T follicular helper cell (primary cell): ENCODE measurements around the gene AGBL4.

Experiments used
- DNase-seq: peaks from one replicate; pipeline ENCODE4 v3.0.0-alpha.2; 2020; ENCODE audit warnings: low read depth

Gene AGBL4

GRCh38 chr1:48823168-48823567 is 1200.6 kb downstream of the AGBL4 start:
- no peak for DNase-seq

- DNase-seq: no peak
These were observed 1203.3 kb downstream of the AGBL4 start for GRCh38 chr1:48820491-48820890.

DNA sequence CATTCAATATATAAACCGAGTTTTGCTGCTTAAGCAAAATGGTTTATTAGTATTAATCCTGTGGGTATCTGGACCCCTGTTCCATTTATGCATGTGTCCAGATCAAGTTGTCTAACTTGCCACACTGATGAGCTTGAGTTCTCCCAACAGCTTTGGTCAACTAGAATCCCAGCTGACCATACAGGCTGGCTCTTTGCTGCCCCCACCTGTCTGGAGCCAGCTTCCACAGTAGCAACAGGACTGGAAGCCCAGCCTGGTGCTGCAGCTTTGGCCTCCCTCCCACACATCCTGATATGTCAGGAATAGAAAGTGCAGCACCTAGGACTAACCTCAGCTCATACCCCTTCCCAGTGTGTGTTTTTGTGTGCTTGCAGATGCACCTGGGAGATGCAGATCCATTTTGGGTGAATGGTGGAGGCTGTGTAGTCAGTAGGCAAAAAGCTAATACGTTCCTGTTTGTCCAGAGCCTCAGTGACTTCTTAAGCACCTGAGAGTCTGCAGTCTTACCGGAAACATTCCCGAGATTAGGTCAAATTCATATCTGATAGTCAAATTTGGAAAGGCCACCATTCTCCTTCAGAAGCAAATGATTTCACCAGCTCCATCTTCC is 1206.1 kb downstream of the AGBL4 start:
- DNase-seq: no peak

DNA sequence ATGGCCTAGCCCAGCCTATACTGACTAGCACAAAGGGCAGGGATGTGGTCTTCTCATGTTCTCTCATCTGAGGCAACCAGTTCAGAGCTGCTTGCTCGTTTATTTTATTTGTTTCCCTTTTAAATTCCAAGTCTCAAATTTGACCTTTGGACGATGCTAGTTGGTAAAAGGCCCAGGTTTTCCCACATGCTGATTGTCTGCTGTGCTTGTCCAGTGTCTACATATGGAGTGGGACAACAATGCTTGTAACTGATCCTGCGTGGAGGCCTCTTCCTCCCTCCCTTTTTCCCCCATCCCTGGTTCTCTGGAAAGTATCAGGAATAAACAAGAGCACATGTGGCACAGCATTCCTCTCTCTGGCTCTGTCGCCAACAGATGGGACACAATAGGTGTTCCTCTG is 1213.0 kb downstream of the AGBL4 start:
- no peak for DNase-seq

GRCh38 chr1:48808496-48808895 is 1215.3 kb downstream of the AGBL4 start:
- DNase-seq: no peak

- no peak for DNase-seq
These were observed 1216.0 kb downstream of the AGBL4 start for GRCh38 chr1:48807554-48808260.

GRCh38 chr1:48803474-48803873 is 1220.3 kb downstream of the AGBL4 start:
- no peak for DNase-seq

GRCh38 chr1:48794816-48795215 is 1228.9 kb downstream of the AGBL4 start:
- DNase-seq: no peak

- no peak for DNase-seq
These were observed 1229.9 kb downstream of the AGBL4 start for GRCh38 chr1:48793863-48794262.

- no peak for DNase-seq
These were observed 1230.8 kb downstream of the AGBL4 start for GRCh38 chr1:48792961-48793360.

- no peak for DNase-seq
These were observed 1233.4 kb downstream of the AGBL4 start for GRCh38 chr1:48790397-48790796.

DNA sequence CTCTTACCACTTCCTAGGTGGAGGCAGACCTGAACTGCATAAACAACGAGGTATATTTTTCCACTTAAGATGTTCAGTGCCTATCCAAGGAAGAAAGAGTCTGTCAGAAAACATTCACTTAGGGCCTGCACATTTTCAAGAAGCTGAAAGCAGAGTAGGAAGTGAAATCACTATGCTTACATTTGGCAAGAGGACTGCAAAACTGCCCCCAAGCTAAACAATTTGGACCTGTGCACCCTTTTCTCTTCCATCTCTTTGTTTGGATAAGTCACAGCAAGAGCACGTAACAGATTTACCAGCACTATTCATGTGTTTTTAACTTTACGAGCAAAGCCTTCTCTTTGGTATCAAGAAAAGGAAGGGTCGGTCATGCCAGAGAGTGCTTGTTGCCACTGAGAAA is 1233.9 kb downstream of the AGBL4 start:
- no peak for DNase-seq

- no peak for DNase-seq
These were observed 1237.9 kb downstream of the AGBL4 start for GRCh38 chr1:48785869-48786268.

DNA sequence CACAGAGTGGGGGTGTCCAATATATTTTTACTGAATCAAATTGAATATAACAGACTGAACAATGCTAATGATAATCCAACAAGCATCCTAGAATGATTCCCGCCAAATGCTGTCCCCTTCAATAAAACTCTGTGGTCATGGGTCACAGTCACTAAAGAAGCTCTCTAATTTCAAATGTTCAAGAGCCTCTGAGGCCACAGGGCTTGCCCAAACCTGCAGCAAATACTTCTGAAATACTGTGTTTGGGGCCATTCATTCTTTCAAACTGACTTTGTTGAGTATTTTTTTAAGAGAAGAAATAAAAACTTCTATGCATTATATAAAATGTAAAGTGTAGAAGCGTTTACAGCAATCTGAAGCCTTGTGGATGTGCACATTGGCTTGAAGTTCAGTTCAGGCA is 1239.5 kb downstream of the AGBL4 start:
- DNase-seq: no peak

DNA sequence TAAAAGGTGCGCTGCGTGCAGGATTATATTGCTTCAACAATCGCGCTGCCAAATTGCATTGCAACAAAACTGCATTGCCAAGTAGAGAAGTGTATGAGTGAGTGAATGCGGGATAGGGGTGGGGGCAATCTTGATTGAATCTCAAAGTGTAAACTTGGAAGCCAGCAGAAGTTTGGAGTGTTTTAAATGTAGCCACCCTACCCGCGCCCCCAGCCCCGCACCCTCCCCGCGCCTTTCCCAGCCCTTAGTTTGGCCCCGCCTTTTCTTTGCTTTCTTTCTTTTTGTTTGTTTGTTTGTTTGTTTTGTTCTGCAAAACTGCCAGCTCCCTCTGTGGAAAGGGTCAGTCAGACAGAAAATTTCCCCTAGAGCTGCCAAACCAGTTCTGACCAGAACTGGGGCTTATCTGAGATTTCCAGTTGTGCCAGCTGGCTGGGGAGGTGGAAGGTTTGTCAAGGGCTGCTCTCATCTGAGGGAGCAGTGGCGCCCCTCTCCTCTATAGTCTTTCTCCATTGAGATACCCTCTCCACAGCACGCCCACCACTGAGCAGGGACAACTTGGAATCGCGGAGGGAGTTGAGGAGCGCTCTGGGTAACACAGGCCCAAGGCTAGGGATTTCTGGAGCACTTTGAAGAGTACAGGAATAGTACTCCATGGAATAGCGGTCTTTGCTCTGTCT is 1246.4 kb downstream of the AGBL4 start:
- DNase-seq: no peak

GRCh38 chr1:48776393-48777218 is 1247.1 kb downstream of the AGBL4 start, which contains the start of gene BEND5:
BEND5 (minus strand) TSS chr1:48776891; CDS start chr1:48776831, 60 bp downstream.
- DNase-seq: peak; percentile 18

- no peak for DNase-seq
These were observed 1247.8 kb downstream of the AGBL4 start for GRCh38 chr1:48775831-48776392.

DNA sequence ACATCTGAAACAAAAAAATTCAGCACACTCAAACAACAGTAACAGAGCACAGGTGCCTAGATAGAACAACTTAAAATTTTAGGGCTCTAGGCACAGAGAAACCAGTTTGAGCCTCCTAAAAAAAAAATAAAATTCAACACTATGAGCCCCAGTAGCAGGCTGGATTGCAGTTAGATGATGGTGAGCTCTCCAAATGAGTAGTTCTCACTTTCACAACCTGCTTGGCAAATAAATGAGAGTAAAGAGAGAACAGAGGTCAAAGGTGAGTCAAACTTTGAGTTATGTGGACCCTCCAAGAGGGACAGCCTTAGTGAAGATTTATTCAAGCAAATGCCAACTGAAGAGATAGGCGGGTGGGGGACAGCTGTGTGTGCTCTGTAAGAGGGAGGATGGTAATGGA is 1250.6 kb downstream of the AGBL4 start:
- no peak for DNase-seq

- DNase-seq: no peak
These were observed 1251.5 kb downstream of the AGBL4 start for GRCh38 chr1:48772211-48772610.

DNA sequence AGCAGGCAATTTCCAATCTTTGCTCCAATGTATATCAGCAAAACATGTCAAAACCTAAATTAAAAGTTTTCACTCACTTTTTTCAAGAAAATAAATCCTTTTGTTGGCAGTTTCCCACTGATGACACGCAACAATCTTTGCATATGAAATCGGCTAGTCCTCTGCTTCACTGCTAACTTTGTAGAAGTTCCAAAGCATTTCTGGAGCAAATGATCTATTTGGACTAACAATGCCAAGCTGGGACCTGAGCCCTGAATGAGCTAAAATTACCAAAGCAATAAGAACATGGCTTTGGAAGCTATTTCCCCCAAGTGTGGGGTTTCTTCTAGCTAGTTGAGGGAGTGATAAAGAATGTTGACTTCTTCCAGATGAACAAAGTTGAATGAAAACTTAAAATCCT is 1252.2 kb downstream of the AGBL4 start:
- no peak for DNase-seq

DNA sequence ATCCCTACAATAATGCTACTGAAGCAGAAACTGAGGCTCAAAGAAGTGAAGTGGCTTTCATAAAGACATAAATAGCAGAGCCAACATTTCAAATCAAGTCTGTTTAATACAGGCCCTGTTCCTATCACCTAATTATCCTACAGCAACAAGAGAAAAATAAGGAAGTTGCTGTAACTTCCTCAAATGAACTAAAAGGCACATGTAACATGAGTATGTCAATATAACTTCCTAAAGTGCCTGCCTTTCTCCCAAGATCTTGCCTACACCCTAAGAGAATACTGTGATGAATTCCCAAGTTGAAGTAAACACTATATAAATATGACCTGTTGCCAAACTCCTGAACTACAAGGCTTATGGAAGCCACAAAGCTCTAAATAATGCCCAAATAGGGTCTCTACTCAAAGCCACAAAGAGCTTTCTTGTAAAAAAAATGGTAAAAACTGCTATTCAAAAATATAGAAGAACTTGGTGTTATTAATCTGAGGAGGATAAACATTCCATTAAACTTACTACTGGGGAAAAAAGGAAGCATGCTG is 1255.7 kb downstream of the AGBL4 start:
- no peak for DNase-seq

GRCh38 chr1:48765335-48765734 is 1258.4 kb downstream of the AGBL4 start:
- DNase-seq: no peak
